GM21529 (cell line): ENCODE results near the gene DKC1.
"Not testable (repeated sequence)": the region's sequence is repeated elsewhere in the genome, so short reads cannot be mapped to it uniquely, and the experiment has no call there.

Source experiments
- ATAC-seq: cut with Tn5 transposase; IDR thresholded peaks from one replicate; pipeline ENCODE4 v1.9.1; 2021; ENCODE audit not compliant: unreplicated experiment

Gene DKC1

GRCh38 chrX:154785716-154786115, 23.1 kb downstream of the DKC1 start:
- no peak for ATAC-seq

GRCh38 chrX:154791467-154791866, 28.8 kb downstream of the DKC1 start:
- no peak for ATAC-seq

- ATAC-seq: no peak
Observed at GRCh38 chrX:154791939-154792338, 29.3 kb downstream of the DKC1 start.

GRCh38 chrX:154793084-154793795, 30.6 kb downstream of the DKC1 start:
- ATAC-seq: no peak

GRCh38 chrX:154795016-154795415, 32.4 kb downstream of the DKC1 start:
- ATAC-seq: no peak

GRCh38 chrX:154797006-154797405, 34.3 kb downstream of the DKC1 start:
- ATAC-seq: no peak

- ATAC-seq: no peak
Observed at GRCh38 chrX:154799556-154800348, 37.1 kb downstream of the DKC1 start.

- no peak for ATAC-seq
Observed at GRCh38 chrX:154800478-154801210, 38.0 kb downstream of the DKC1 start.

GRCh38 chrX:154802947-154803346, 40.3 kb downstream of the DKC1 start:
- no peak for ATAC-seq

- ATAC-seq: no peak
Observed at GRCh38 chrX:154804261-154804956, 41.7 kb downstream of the DKC1 start.

GRCh38 chrX:154804957-154805695, 42.5 kb downstream of the DKC1 start, which contains the start of gene MPP1:
Gene MPP1, minus strand, starts transcription at chrX:154805485. Its CDS starts 112 bp downstream, at chrX:154805373.
- ATAC-seq: peak; percentile 93

- peak; percentile 28 for ATAC-seq
Observed at GRCh38 chrX:154805696-154806091, 43.0 kb downstream of the DKC1 start.

GRCh38 chrX:154806837-154807501, 44.3 kb downstream of the DKC1 start:
- no peak for ATAC-seq

GRCh38 chrX:154809939-154810665, 47.4 kb downstream of the DKC1 start:
- no peak for ATAC-seq

GRCh38 chrX:154812341-154813101, 49.9 kb downstream of the DKC1 start:
- no peak for ATAC-seq

- no peak for ATAC-seq
Observed at GRCh38 chrX:154813801-154814200, 51.1 kb downstream of the DKC1 start.

GRCh38 chrX:154815274-154815818, 52.7 kb downstream of the DKC1 start:
- ATAC-seq: no peak

GRCh38 chrX:154816326-154816898, 53.7 kb downstream of the DKC1 start:
- ATAC-seq: not testable (repeated sequence)
